ENCODE measurements around the gene TUBA1C.

DNA sequence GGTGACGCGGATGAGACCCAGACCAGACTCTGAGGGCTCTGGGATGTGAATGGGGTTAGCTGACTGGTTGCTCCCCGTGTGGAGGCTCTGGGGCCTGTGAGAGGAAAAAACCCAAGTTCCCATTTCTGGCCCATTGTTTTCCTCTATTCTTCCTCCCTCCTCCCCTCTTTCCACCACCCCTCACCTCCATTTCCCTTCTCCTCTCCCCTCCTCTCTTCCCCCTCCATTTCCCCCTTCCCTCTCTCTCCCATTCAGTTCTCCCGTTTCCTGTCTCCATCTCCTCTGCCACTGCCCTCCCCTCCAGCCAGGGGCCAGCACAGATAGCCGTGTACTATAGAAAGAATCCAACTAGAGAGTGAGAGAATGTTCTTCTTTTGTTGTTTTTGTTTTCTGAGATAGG is 17.4 kb downstream of the TUBA1C start:
- TF ChIP-seq, protein P1, sequence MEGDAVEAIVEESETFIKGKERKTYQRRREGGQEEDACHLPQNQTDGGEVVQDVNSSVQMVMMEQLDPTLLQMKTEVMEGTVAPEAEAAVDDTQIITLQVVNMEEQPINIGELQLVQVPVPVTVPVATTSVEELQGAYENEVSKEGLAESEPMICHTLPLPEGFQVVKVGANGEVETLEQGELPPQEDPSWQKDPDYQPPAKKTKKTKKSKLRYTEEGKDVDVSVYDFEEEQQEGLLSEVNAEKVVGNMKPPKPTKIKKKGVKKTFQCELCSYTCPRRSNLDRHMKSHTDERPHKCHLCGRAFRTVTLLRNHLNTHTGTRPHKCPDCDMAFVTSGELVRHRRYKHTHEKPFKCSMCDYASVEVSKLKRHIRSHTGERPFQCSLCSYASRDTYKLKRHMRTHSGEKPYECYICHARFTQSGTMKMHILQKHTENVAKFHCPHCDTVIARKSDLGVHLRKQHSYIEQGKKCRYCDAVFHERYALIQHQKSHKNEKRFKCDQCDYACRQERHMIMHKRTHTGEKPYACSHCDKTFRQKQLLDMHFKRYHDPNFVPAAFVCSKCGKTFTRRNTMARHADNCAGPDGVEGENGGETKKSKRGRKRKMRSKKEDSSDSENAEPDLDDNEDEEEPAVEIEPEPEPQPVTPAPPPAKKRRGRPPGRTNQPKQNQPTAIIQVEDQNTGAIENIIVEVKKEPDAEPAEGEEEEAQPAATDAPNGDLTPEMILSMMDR (conservative IDR thresholded peaks at IDR 0.05; ENCODE audit: low read depth, low read length) = no peak
- no peak for TF ChIP-seq EZH2 (IDR thresholded peaks at IDR 0.05; ENCODE audit: low read length, unreplicated experiment)
